Prostate gland (tissue), 2 donors: ENCODE results near the gene COLEC11.

Experiments used
- CTCF ChIP-seq, 4 experiments: fragments of 200-600 bp in 2 of 4; fragments of 450-650 bp in 2 of 4; sonication (generic) in 2 of 4; IDR thresholded peaks; 1 replicate in 3 of 4; 2 replicates in 1 of 4; pipeline ENCODE4 v1.5.1; 2016 to 2019; ENCODE audit warnings: antibody characterized with exemption in 4 of 4, mild to moderate bottlenecking in 2 of 4, moderate library complexity in 2 of 4
- POLR2AphosphoS5 ChIP-seq: sonication (generic); formaldehyde crosslinking; IDR thresholded peaks from one replicate; pipeline ENCODE4 v1.6.1; 2017; ENCODE audit warnings: antibody characterized with exemption

DNA sequence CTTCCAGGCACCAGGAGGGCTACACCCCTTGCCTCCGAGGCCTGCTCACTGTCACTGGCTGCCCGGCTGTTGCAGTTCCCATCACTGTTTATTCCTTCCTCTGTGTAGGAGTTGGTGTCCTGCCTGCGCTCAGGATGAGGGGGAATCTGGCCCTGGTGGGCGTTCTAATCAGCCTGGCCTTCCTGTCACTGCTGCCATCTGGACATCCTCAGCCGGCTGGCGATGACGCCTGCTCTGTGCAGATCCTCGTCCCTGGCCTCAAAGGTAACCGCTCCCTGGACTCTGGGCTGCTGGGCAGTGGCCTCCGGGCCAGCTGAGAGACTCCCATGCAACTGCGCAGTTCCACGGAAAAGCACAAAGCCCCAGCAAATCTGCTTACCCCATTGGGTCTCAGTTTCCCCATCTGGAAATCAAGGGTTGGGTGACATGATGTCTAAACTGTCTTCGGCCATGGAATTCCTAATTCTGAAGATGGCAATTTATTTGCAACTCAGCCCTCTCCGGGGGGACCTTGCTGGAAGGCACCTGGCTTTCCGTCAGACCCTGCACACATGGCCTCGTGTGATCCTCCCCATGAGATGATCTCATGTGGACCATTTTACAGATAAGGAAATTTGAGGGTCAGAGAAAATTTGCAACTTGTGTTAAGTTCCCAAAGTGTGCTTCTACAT is 9.4 kb downstream of the COLEC11 start:
- TF ChIP-seq CTCF (IDR thresholded peaks at IDR 0.05) (no peak), POLR2AphosphoS5 (no peak)
